ENCODE data around the gene HOOK1.

HOOK1 gene

GRCh38 chr1:59804301-59804700, 10.4 kb upstream of the HOOK1 start:
- TF ChIP-seq CTCF (IDR thresholded peaks at IDR 0.05; ENCODE audit: poor library complexity, severe bottlenecking) = no peak
- H3K4me1 ChIP-seq (ENCODE audit: insufficient read depth, poor library complexity, severe bottlenecking) = no peaks in the 10 kb centered on the region
- no peaks in the 10 kb centered on the region for H3K9me3 ChIP-seq (ENCODE audit: severe bottlenecking)
- no peaks in the 10 kb centered on the region for H3K36me3 ChIP-seq (ENCODE audit: low read depth)
- no peaks in the 10 kb centered on the region for H3K27me3 ChIP-seq (ENCODE audit: insufficient read depth, poor library complexity, severe bottlenecking)
- H3K4me3 ChIP-seq (ENCODE audit: severe bottlenecking) = no peak overlapping the region
- no peak overlapping the region for H3K27ac ChIP-seq (ENCODE audit: poor library complexity, severe bottlenecking)
- no peak for DNase-seq (ENCODE audit: low spot score)
- no peak for ATAC-seq (ENCODE audit: low read depth)

DNA sequence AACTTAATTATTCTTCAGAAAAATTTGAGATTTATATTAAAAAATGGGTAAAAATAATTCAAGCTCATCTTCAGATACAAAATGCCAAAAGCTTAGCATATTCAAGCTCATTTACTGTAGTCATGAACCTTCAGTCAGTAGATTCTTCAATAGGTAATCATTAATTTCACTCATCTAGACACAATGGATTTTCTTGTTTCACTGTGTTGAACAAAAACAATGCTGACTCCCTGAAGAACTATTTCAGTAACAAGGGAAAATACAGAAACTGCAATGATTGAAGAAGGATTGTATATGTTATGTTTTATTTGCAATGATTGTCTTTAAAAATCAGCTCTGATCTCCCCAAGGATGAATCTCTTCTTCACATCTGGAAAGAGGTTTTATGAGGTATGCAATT, 9.2 kb upstream of the HOOK1 start:
- TF ChIP-seq CTCF (IDR thresholded peaks at IDR 0.05; ENCODE audit: poor library complexity, severe bottlenecking) = no peak
- DNase-seq (ENCODE audit: low spot score) (no peak), ATAC-seq (ENCODE audit: low read depth) (no peak)
- no peaks in the 10 kb centered on the region for H3K36me3 ChIP-seq (ENCODE audit: low read depth)
- H3K9me3 ChIP-seq (ENCODE audit: severe bottlenecking) = no peaks in the 10 kb centered on the region
- H3K4me1 ChIP-seq (ENCODE audit: insufficient read depth, poor library complexity, severe bottlenecking) = no peaks in the 10 kb centered on the region
- H3K27me3 ChIP-seq (ENCODE audit: insufficient read depth, poor library complexity, severe bottlenecking) = no peaks in the 10 kb centered on the region
- no peak overlapping the region for H3K4me3 ChIP-seq (ENCODE audit: severe bottlenecking)
- H3K27ac ChIP-seq (ENCODE audit: poor library complexity, severe bottlenecking) = no peak overlapping the region

DNA sequence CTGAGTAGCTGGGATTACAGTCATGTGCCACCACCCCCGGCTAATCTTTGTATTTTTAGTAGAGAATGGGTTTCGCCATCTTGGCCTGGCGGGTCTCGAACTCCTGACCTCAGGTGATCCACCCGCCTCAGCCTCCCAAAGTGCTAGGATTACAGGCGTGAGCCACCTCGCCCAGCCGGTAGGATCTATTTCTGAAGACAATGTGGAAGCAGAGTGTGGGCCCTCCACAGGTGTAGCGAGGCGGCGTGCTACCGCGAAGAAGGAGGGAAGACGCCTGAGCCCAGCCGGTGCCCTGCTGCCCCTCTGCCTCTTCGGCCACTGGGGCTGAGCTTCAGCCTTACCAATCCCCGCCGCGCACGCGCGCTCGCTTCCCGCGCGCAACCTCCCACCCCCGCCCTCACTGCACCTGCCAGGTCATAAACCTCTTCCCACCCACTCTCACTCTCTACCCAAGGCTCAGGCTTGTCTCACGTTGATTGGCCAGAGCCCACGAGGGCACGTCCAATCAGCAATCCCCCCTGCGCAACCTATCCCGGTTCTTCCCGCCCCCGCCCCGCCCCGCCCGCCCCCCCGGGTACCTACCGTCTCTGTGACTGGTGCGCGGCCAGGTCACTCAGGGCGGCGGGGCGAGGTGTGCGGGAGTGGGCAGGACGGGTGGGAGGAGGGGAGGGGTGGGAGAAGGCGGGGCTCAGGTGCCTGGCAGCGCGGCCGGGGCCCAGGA, 409 bp upstream of the HOOK1 start:
- peak; percentile 93 for ATAC-seq (ENCODE audit: low read depth)
- Histone ChIP-seq H3K4me3 (ENCODE audit: severe bottlenecking) (peak overlapping the region; percentile 93), H3K27me3 (ENCODE audit: insufficient read depth, poor library complexity, severe bottlenecking) (no peaks in the 10 kb centered on the region), H3K9me3 (ENCODE audit: severe bottlenecking) (no peaks in the 10 kb centered on the region), H3K36me3 (ENCODE audit: low read depth) (no peaks in the 10 kb centered on the region), H3K4me1 (ENCODE audit: insufficient read depth, poor library complexity, severe bottlenecking) (peaks cover 10% of the 10 kb centered on the region), H3K27ac (ENCODE audit: poor library complexity, severe bottlenecking) (no peak overlapping the region)
- no peak for TF ChIP-seq CTCF (IDR thresholded peaks at IDR 0.05; ENCODE audit: poor library complexity, severe bottlenecking)
- DNase-seq (ENCODE audit: low spot score) = peak; percentile 93

DNA sequence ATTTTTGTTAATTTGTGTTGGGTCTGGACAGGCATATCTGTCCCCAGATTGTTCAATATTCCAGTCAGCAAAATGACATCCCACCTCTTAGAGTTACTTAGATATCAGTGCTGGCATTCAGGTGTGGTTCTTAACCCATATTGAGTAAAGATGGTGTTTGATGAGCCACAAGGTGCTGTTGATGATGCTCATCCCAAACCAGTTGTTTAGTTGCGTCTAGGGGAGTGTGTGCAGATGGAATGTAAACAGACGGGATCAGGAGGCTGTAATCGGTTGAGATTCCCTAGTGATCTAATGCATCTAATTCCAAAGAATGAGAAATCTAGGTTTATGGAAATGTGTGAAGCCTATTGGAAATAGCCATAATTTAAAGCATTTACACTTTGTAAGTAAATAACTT, 1.1 kb downstream of the HOOK1 start:
- DNase-seq (ENCODE audit: low spot score) (no peak), ATAC-seq (ENCODE audit: low read depth) (no peak)
- Histone ChIP-seq H3K27ac (ENCODE audit: poor library complexity, severe bottlenecking) (no peak overlapping the region), H3K9me3 (ENCODE audit: severe bottlenecking) (no peaks in the 10 kb centered on the region), H3K4me1 (ENCODE audit: insufficient read depth, poor library complexity, severe bottlenecking) (peaks cover 10% of the 10 kb centered on the region), H3K4me3 (ENCODE audit: severe bottlenecking) (peak overlapping the region; percentile 93), H3K27me3 (ENCODE audit: insufficient read depth, poor library complexity, severe bottlenecking) (no peaks in the 10 kb centered on the region), H3K36me3 (ENCODE audit: low read depth) (no peaks in the 10 kb centered on the region)
- no peak for TF ChIP-seq CTCF (IDR thresholded peaks at IDR 0.05; ENCODE audit: poor library complexity, severe bottlenecking)

DNA sequence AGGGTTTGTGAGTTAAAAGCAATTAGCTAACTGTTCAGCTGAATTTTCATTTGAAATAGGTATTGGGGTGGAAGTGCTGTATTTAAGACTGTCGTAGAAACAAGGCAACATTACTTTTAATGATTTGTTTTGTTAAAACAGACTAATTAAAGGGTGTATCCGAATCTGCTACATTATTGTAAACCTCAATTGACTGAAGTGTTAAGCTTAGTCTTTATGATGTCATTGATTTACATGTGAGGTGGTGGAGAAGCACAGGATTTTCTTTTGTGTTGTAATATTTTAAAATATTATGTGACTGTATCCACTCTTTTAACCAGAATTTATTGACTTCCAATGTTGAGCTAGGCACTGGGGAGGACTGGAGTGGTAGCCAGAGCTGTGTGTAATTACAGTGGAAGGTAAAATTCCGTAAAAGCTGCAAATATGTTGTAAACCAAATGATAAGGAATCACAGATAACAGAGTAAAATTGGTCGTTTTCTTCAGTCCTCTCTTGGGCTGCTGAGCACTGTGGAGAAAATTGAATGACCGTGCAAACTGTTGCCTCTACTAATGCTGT, 1.6 kb downstream of the HOOK1 start:
- no peak for TF ChIP-seq CTCF (IDR thresholded peaks at IDR 0.05; ENCODE audit: poor library complexity, severe bottlenecking)
- DNase-seq (ENCODE audit: low spot score) = no peak
- Histone ChIP-seq H3K36me3 (ENCODE audit: low read depth) (no peaks in the 10 kb centered on the region), H3K4me3 (ENCODE audit: severe bottlenecking) (peak overlapping the region; percentile 93), H3K9me3 (ENCODE audit: severe bottlenecking) (no peaks in the 10 kb centered on the region), H3K4me1 (ENCODE audit: insufficient read depth, poor library complexity, severe bottlenecking) (peaks cover 10% of the 10 kb centered on the region), H3K27ac (ENCODE audit: poor library complexity, severe bottlenecking) (no peak overlapping the region), H3K27me3 (ENCODE audit: insufficient read depth, poor library complexity, severe bottlenecking) (no peaks in the 10 kb centered on the region)
- ATAC-seq (ENCODE audit: low read depth) = no peak
